Ammon's horn (tissue), 1 donor: Measurements from ENCODE around the gene BAG5.
A peak's percentile ranks its signal among the peaks of the same experiment; 100 is the strongest.
"Not testable (repeated sequence)": the region's sequence is repeated elsewhere in the genome, so short reads cannot be mapped to it uniquely, and the experiment has no call there.

Experiments used
- DNase-seq: peaks from one replicate; pipeline ENCODE4 v3.0.0-alpha.2; 2016; ENCODE audit warnings: low spot score

BAG5 gene, protein sequence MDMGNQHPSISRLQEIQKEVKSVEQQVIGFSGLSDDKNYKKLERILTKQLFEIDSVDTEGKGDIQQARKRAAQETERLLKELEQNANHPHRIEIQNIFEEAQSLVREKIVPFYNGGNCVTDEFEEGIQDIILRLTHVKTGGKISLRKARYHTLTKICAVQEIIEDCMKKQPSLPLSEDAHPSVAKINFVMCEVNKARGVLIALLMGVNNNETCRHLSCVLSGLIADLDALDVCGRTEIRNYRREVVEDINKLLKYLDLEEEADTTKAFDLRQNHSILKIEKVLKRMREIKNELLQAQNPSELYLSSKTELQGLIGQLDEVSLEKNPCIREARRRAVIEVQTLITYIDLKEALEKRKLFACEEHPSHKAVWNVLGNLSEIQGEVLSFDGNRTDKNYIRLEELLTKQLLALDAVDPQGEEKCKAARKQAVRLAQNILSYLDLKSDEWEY

DNA sequence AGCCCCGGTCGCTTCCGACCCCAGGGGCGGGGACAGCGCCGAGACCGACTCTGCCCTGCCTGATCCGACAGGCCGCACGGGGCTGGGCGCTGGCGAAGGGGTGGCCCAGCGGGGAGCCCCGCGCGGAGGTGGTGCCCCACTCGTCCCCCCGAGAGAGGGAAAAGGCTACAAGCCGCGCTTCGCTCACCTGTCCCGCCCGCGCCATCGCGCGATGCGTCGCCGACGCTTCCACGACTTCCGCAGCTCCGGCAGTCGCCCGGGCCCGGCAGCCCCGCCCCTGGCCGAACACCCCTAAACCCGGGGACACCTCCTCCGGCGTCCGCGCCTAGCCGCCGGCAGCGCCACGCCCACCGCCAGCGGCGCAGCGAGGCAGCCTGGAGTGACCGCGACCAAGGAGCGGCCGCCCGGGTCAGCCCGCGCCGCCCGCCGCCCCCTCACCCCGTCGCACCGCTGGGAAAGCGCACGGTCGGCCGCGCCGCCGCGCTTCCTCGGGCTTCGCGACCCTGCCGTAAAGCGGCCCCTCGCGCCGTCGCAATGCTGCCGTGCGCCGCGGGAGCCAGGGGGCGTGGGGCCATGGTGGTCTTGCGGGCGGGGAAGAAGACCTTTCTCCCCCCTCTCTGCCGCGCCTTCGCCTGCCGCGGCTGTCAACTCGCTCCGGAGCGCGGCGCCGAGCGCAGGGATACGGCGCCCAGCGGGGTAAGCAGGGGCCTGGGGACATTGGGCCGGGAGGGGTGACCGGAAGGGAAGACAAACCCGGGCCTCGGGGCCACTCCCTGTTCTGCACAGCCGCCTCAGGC lies at the start of gene BAG5, which contains the start of gene COA8:
Gene BAG5 (minus strand): TSS at position 229 of the 797 bp plus-strand sequence. CDS start 1,493 bp downstream, outside the sequence.
Gene COA8 (plus strand): TSS at position 532 of the 797 bp plus-strand sequence. CDS start 42 bp downstream, at position 574.
- peak; percentile 86 for DNase-seq

DNA sequence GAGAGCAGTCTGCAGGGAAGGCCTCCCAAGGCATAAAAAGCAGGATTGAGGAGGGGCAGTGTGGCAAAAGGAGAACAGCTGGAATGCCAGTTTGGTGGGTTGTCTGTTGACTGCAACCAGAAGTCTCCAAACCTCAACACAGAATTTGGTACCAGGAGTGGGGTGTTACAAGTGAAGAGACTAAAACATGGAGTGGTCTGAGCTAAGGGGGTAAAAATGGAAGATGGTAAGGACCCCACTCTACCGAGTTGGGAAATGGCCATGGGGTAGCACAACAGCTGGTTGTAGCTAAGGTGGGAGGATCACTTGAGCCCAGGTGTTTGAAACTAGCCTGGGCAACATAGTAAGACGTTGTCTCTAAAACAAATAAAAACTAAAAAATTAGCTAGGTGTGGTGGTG lies 48.8 kb upstream of the BAG5 start:
- no peak for DNase-seq

DNA sequence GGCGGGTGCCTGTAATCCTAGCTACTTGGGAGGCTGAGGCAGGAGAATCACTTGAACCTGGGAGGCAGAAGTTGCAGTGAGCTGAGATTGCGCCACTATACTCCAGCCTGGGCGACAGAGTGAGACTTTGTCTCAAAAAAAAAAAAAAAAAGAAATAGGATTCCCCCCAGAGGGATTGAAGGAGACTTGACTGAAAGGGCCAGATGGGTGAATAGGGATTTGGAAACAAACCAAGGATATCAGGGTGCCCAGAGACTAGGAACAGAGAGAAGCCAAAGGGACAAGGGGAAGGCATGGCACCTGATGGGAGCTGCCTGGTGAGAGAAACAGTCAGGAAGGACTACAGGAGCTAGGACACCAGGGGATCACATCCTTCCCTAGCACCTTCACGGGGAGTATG lies 46.6 kb upstream of the BAG5 start:
- not testable (repeated sequence) for DNase-seq

DNA sequence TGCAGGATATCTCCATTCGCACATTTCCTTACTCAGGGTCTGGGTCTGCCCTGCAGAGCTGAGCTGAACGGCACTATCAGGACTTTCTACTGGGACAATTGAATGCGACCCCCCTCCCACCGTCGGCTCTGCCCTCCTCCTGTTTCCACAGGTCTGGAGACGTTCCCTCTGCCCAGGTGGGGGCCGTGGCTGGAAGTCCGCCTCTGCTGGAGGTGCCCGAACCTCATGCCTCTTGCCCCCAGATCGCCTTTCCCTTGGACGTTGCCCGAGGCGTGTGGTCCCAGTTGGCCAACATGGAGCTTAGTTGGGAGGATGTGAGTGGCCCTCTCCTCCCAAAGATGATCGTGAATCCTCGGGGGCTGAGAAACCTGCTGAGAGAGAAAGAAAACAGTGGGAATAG lies 45.4 kb upstream of the BAG5 start:
- no peak for DNase-seq

DNA sequence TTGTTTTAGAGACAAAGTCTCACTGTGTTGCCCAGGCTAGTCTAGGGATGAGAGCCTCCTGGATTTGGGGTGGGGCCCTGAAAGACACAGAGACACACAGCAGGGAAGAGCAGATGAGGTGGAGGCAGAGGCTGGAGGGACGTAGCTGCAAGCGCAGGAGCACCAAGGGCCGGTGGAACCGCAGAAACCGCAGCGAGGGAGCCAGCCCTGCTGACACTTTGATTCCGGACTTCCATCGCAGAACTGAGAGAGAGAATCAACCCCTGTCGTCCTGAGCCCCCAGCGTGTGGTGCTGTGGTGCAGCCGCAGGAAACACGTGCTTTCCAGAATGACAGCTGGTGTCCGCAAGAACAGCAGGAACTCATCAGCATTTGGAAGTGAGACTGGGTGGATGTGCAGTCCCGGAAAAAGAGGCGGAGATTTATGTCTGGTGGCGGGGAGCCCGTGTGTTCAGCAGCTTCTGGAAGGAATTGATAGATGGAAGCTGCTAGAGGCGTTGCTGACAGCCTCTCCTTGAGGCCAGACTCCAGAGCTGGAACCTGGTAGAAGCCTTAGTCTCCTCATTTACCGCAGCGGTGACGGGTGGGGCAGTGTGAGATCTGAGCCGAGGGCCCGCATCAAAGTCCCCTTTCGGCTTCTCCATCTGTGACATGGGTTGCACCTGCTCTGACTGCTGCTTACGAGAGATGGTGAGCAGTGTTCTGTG lies 44.7 kb upstream of the BAG5 start:
- DNase-seq = peak; percentile 92

DNA sequence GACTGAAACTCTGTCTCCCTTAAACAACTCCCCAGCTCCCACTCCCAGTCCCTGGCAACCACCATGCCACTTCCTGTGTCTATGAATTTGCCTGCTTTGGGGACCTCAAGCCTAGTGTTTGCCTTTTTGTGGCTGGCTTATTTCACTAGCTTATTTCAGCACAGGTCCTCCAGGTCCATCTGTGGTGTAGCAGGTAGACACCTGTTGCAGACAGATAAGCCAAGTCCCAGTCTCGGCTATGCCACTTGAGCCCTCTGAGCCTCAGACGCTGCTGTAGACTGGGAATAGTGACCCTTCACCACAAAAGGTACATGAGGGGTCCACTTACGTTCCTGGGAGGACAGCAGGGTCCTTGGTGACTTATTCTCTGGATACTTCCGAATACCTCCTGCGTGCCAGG lies 42.2 kb upstream of the BAG5 start:
- no peak for DNase-seq

DNA sequence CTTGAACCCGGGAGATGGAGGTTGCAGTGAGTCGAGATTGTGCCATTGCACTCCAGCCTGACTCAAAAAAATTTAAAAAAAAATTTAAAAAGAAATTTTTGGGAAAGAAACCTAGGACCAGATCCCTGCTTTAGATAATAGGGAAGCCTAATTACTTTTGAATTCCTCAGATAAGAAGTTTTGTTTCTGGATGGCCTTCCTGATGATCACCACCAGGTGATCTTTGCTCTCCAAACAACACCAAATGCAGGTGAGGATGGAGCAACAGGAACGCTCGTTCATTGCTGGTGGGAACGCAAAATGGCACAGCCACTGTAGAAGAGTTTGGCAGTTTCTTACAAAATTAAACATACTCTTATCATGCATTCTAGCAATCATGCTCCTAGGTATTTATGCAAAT lies 38.0 kb upstream of the BAG5 start:
- no peak for DNase-seq

DNA sequence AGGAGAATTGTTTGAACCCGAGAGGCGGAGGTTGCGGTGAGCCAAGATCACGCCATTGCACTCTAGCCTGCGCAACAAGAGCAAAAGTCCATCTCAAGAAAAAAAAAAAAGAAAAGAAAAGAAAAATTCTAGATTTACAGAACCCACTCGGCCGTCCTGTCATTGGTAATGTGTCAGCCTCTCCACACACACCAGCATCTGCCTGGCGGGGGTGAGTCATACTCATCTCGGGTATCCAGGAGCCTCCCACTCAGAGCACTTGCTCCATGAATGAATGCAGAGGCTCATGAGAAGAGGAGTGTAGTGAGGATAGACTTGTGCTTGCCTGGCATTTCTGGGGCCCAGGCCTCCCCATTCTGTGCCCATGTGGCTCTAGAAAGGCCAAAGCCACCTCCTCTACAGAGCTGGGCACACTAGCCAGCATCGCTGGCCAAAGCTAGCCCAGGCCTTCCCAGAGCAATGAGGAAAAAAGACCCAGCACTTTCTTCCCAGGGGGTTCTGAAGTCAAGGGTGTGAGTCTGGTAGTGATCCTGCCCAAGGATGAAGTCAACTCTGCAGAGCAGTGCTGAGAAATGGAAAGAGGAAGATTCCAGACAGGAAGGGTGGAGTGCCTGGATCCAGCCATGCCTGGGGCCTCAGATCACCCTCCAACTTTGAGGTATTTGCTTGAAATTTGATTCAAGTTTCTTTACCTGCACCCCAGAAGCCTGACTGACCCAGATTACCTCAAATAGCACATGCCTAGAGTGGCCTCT lies 35.3 kb upstream of the BAG5 start:
- DNase-seq = peak; percentile 78

DNA sequence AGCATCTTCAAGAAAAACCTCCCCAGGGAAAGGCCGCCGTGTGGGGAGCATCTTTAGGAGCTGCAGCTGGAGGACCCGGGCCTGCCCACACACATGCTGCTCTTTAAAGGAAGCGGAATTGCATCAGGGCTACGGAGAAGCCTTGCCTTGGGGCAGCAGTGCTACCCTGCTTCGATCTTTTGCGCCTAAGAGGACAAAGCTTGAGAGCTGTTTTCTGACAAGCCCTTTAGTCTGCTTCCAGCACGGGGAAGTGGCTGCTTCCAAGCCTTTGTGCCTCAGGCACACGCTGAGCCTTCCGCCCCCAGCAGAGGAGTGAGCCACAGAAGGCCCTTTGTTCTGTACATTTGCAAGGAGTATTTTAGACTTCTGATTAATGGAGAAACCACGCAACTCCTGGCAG lies 31.8 kb upstream of the BAG5 start:
- DNase-seq = peak; percentile 95

DNA sequence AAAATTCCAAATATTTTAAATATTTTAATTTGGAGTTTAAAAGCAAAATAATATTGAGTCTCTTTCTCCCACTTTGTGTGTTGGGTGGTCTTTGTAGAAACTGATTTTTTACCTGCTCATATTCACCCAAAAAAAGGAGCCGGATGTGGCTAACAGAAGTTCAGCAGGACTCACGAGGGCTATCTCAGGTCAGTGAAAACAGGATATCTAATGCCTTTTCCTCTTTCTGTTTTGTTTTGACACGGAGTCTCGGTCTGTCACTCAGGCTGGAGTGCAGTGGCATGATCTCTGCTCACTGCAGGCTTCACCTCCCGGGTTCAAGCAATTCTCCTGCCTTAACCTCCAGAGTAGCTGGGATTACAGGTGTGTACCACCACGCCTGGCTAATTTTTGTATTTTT lies 31.1 kb upstream of the BAG5 start:
- peak; percentile 46 for DNase-seq

DNA sequence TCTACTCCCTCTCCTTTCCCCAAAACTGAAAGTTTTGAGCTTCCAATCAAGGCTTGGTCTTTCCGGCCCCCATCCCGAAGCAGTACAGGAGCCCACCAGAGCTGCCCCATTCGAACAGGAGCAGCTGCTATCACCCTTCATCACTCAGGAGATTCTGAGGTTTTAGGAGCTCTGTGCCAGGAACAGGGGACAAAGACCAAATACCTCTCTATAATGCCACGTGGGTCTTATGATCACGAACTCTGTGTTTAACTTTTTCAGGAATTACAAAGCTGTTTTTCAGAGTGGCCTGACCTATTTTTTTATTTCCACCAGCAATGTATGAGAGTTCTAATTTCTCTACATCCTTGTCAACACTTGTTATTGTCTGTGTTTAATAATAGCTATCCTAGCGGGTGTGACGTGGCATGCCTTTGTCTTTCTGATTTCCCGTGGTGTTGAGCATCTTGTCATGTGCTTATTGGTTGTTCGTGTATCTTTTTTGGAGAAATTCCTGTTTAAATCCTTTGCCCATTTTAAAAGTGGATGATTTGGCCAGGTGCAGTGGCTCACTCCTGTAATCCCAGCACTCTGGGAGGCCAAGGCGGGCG lies 22.0 kb upstream of the BAG5 start:
- DNase-seq = no peak

DNA sequence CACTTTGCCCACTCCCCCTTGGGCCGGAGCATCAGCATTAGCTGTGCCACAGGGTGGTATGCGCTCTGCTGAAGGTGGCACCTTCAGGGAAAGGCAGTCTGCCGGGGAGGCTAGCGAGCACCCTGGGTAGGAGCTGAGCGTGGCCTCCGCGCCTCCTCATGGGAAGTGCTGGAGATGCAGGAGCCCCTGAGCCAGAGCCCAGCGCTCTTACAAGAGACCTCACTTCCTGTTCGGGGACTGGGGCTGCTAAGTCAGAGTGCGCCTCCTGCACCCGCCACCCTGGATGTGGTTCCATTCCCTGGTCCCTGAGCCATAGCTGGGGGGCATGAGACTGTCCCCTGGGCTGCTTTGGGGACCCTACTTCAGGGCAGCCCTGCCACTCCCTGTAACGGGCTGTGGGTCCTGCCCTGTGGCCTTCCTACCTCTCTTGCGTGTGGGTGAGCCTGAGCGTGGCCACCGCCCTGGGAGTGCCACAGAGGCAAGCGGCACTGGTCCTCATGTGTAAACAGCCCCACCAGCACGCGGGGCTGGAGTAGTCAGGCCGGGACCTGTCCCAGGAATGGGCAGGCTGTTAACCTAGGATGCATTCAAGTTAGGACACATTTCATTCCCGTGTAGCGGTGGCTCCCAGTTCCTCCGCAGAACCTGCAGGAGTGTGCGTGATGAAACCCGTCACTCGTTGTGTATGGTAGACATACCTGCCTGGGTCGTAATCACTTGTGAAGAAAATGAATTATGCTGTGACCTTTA lies 19.7 kb upstream of the BAG5 start:
- no peak for DNase-seq

DNA sequence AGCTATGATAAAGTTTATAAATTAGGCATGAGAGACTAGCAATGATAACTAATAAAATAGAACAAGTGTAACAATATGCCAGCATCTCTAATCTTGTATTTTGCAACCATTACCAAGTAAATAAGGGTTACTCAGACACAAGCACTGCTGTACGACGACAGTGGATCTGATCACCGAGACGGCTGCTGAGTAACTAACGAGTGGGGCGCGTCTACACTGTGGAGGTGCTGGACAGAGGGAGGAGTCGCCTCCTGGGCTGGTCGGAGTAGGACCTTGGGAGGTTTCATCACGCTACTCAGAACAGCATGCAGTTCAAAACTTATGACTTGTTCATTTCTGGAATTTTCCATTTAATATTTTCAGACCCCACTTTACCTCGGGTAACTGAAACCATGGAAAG lies 18.7 kb upstream of the BAG5 start:
- no peak for DNase-seq

DNA sequence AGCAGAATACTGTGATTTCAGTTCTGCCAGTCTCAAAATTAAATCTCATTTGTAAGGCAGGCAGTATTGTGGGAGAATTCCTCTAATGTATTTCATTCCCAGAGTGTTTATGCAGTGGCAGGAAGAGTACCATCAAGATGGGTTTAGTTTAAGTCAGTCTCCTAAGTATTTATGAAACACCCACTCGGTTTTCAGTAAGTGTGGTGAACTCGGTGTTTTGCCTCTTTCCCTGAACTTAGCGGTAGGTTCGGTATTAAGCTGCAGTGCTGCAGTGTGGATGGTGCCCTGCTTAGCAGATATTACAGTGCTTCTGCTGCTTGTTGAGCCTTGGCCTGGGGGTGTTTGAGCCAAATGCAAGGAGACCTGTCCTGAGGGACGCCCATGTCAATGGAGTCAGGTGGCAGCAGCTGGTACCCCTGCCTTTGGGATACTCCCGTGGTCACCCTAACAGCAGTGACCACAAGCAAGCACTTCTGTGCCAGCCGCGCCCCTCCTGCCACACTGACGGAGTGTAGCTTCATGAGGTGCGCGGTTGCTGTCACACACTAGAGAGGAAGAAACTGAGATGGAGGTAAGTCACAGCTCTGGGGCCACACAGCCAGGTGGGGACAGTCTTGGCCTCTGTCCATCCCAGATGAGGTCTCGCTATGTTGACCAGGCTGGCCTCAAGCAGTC lies 16.1 kb upstream of the BAG5 start:
- DNase-seq = no peak

DNA sequence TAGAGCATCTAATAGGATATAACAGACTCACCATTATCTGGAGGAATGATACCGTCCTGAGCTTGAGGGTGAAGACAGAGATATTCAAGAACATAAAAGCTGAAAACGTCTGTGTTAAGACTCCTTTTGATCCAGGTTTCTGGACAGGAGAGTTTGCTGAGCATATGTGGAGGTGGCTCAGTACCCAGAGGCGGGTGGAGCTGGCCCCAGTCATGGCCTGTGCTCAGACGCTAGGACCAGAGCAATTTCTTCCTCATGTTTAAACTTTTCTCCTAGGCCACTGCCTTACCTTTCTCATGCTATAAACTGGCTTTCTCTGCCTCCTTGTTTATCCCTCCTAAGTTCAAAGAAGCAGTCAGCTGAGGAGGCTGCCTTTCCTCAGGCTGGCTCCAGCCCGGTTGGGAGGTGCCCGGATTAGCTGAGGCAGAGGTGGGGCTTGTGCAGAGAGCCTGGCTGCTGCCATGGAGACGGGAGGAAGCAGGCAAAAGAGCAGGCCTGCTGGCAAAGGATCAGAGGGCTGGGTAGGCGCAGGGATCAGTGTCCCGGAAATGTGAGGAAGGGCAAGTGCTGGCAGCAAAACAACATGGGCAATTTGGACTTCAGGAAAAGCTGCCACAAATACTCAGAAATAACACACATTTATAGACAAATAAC lies 14.0 kb upstream of the BAG5 start:
- DNase-seq = peak; percentile 89

DNA sequence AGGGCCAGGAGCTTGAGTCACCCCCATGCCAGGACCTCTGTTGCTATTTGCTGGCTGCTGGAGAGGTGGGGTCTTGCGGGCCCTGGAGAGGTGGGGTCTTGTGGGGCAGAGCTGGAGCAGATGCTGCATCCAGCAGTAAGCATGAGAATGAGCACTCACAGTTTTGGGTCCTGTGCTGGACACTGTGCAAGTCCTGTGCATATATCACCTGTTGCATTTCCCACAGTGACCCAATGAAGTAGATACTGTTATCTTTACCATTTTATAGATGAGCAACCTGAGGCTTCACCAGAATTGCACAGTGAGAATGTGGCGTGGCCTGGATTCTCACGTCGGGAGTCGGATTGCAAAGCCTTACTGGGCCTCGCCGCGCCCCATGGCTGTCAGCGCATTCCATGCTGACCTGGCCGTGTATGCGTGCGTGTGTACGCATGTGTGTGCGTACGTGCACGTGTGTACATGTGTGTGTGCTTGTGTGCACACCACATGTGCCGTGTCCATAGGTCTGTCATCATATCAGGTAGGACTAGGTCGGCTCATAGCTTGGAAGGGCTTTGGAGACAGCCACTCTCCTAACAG lies 12.3 kb upstream of the BAG5 start:
- DNase-seq = no peak

DNA sequence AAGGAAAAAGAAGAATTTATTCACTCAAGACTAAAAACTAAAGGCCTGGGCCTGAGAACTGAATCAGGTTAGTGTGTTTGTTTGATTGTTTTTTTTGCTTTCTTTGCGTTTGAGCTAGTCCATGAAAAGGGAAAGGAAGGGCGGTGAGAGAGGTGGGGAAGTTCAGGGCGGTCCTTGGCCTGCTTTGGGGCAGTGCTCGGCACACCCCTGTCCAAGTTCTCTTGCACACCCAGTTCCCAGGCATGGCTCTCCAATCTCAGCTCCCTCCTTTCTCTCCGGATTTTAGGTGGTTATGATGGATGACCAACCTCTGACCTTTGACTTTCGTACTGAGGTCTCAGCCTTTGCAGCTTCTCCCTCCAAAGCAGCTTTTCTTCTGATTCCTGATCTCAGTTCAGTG lies 11.6 kb upstream of the BAG5 start:
- no peak for DNase-seq

DNA sequence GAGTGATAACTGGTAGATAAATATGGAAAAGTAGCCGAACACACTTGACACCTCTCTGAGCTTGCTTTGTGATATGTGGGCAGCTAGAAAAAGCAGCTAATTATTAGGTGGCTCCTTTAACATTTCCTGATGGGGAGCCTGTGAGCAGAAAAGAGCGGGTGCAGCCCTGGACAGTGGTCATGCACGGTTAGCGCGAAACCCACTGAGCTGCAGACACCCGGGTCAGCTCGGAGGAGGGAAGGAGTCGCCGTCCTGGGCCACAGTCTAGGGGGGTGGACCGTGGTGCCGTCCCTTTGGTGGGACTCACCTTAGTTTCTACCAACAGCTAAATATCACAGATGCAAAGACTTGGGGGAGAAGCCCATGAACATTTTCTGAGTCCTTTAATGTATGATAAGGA lies 7.0 kb upstream of the BAG5 start:
- DNase-seq = no peak

DNA sequence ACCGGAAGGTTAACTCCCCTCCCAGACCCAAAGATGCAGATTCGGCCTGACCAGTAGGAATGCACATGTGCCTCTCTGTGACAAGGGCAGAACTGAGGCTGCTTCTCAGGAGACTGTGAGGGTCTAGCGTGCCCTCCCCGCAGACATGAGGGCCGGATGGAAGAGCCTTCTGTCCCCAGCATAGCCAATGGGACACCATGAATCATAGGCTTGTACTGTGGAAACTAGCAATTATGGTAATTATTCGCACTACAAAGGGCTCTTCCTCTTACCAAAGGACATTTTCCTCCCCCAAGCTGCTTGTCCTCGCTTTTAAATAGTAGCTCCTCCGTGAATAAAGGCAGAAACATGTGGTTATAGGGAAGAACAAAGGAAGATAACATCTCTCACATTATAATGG lies 6.5 kb upstream of the BAG5 start:
- DNase-seq = no peak
